Measurements from ENCODE around the gene TANGO2. TPM values are rescaled to one million over a fixed set of nuclear protein-coding genes. Genes with fewer than 3 reads are reported as not detected.

The TANGO2 gene
- total and polyA plus RNA-seq, 10 of the 15 experiments (the other 5 are each of a cell fraction or from before 2014, with no cell fraction given), result 4.0 to 24.8 (median 20.9) TPM

DNA sequence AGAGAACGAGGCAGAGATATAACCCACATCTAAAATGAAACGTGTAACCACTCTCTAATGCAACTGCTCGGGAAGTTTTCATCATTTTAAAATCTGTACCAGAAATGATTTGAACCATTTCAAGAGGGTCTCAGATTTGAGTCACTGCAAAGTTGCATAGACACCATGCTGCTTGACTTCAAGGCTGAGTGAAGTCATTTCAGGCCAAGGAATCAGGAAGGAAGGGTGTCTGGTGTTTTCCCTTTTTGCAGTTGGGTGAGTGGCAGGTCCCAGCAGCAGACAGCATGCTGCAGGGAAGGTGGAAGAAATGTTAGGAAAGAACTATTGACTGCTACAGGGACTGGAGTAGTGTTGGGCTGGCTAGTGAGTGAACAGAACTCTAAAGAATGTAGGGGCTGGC is 16.5 kb downstream of the TANGO2 start:
- Histone ChIP-seq H3K4me3 (no peak overlapping the region), H3K9ac (ENCODE audit: control insufficient read depth, insufficient read depth, low read length) (no peak overlapping the region), H4K20me1 (ENCODE audit: control insufficient read depth, insufficient read depth) (no peaks in the 10 kb centered on the region), H3K4me1 (ENCODE audit: control insufficient read depth, insufficient read depth, low read length) (peaks cover 45% of the 10 kb centered on the region), H3K27ac (ENCODE audit: control insufficient read depth, insufficient read depth) (peak overlapping the region; percentile 34; the same call in 1 of the 2 replicates), H3K36me3 (ENCODE audit: control insufficient read depth in 2 of 2, insufficient read depth in 2 of 2, low read length in 1 of 2) (peaks cover 0 to 3% of the 10 kb centered on the region in 2 experiments; a peak in 2 of 4 replicates), H3K9me3 (replicated peaks; ENCODE audit: control insufficient read depth, insufficient read depth, low read length) (peaks cover 6% of the 10 kb centered on the region; the same call in 2 of the 3 replicates), H3K79me2 (ENCODE audit: control insufficient read depth, insufficient read depth, low read length) (no peaks in the 10 kb centered on the region), H3K27me3 (replicated peaks in 1 of 2; ENCODE audit: control insufficient read depth in 2 of 2, insufficient read depth in 2 of 2, low read length in 1 of 2) (no peaks in the 10 kb centered on the region), H2AFZ (ENCODE audit: control insufficient read depth, low read depth, low read length) (no peak overlapping the region), H3K4me2 (ENCODE audit: control insufficient read depth, insufficient read depth) (peak overlapping the region; percentile 44)
- DNase-seq (ENCODE audit: low read depth, low spot score), result no peak
- ChIA-PET RAD21 (ENCODE audit: unreplicated experiment) (no interaction called here), POLR2A (no interaction called here), SMC1A (ENCODE audit: uncharacterized antibody, unreplicated experiment) (no interaction called here), CTCF (no interaction called here)
- peak; percentile 65 for ATAC-seq
- FAIRE-seq, result peak; percentile 74
- BruUV-seq (replicated peaks), result no TSS peak
- 0% methylated on average over 3 of the region's 3 CpGs for WGBS (ENCODE audit: insufficient coverage, insufficient replicate concordance, low lambda C conversion rate, missing lambda C conversion rate)
- in situ Hi-C loops (cut with MboI), result no loop called here
- intact Hi-C loops (cut with micrococcal nuclease; ENCODE audit: unreplicated experiment), result no loop called here
- TF ChIP-seq SREBF2 (IDR thresholded peaks at IDR 0.05; ENCODE audit: low read length) (no peak), TCF7 (IDR thresholded peaks at IDR 0.05; ENCODE audit: borderline replicate concordance) (peak; percentile 97), JUNB (IDR thresholded peaks at IDR 0.05) (peak; percentile 96), EED (IDR thresholded peaks at IDR 0.05; ENCODE audit: low read depth) (peak; percentile 81), IRF4 (IDR thresholded peaks at IDR 0.05; ENCODE audit: low read depth, low read length) (peak; percentile 83), NFIC (IDR thresholded peaks at IDR 0.05; ENCODE audit: low read depth, low read length) (peak; percentile 80; the same call in 1 of the 2 replicates), SRF (IDR thresholded peaks at IDR 0.05; ENCODE audit: low read depth in 2 of 2, low read length in 2 of 2) (0 out of 4 replicates have a peak, but pooled peaks of 1 of the 2 experiments have one; percentile 43), PAX5 (IDR thresholded peaks at IDR 0.05; ENCODE audit: borderline replicate concordance, low read depth, low read length) (peak; percentile 69; the same call in 1 of the 2 replicates), SPI1 (IDR thresholded peaks at IDR 0.05; ENCODE audit: borderline replicate concordance, insufficient read depth, low read depth, low read length) (peak; percentile 21; the same call in 1 of the 2 replicates), FOXM1 (IDR thresholded peaks at IDR 0.05; ENCODE audit: low read depth, low read length) (peak; percentile 59; the same call in 1 of the 2 replicates), ATF7 (IDR thresholded peaks at IDR 0.05; ENCODE audit: low read depth) (no peak), CREM (IDR thresholded peaks at IDR 0.05; ENCODE audit: low read depth) (peak; percentile 69; the same call in 1 of the 2 replicates), MTA2 (IDR thresholded peaks at IDR 0.05; ENCODE audit: low read depth) (no peak)
- TF ChIP-seq, protein P1, sequence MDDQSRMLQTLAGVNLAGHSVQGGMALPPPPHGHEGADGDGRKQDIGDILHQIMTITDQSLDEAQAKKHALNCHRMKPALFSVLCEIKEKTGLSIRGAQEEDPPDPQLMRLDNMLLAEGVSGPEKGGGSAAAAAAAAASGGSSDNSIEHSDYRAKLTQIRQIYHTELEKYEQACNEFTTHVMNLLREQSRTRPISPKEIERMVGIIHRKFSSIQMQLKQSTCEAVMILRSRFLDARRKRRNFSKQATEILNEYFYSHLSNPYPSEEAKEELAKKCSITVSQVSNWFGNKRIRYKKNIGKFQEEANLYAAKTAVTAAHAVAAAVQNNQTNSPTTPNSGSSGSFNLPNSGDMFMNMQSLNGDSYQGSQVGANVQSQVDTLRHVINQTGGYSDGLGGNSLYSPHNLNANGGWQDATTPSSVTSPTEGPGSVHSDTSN (IDR thresholded peaks at IDR 0.05; ENCODE audit: insufficient replicate concordance, low read depth, low read length), result peak; percentile 67
- TF ChIP-seq, protein P2, sequence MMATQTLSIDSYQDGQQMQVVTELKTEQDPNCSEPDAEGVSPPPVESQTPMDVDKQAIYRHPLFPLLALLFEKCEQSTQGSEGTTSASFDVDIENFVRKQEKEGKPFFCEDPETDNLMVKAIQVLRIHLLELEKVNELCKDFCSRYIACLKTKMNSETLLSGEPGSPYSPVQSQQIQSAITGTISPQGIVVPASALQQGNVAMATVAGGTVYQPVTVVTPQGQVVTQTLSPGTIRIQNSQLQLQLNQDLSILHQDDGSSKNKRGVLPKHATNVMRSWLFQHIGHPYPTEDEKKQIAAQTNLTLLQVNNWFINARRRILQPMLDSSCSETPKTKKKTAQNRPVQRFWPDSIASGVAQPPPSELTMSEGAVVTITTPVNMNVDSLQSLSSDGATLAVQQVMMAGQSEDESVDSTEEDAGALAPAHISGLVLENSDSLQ (IDR thresholded peaks at IDR 0.05), result peak; percentile 86
- TF ChIP-seq, protein P3, sequence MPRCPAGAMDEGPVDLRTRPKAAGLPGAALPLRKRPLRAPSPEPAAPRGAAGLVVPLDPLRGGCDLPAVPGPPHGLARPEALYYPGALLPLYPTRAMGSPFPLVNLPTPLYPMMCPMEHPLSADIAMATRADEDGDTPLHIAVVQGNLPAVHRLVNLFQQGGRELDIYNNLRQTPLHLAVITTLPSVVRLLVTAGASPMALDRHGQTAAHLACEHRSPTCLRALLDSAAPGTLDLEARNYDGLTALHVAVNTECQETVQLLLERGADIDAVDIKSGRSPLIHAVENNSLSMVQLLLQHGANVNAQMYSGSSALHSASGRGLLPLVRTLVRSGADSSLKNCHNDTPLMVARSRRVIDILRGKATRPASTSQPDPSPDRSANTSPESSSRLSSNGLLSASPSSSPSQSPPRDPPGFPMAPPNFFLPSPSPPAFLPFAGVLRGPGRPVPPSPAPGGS (IDR thresholded peaks at IDR 0.05; ENCODE audit: borderline replicate concordance, insufficient read depth, low read depth, low read length, poor library complexity, severe bottlenecking), result peak; percentile 97
- TF ChIP-seq, protein P4, sequence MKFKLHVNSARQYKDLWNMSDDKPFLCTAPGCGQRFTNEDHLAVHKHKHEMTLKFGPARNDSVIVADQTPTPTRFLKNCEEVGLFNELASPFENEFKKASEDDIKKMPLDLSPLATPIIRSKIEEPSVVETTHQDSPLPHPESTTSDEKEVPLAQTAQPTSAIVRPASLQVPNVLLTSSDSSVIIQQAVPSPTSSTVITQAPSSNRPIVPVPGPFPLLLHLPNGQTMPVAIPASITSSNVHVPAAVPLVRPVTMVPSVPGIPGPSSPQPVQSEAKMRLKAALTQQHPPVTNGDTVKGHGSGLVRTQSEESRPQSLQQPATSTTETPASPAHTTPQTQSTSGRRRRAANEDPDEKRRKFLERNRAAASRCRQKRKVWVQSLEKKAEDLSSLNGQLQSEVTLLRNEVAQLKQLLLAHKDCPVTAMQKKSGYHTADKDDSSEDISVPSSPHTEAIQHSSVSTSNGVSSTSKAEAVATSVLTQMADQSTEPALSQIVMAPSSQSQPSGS (IDR thresholded peaks at IDR 0.05; ENCODE audit: low read length), result peak; percentile 57; the same call in 1 of the 2 replicates
- TF ChIP-seq, protein P5, sequence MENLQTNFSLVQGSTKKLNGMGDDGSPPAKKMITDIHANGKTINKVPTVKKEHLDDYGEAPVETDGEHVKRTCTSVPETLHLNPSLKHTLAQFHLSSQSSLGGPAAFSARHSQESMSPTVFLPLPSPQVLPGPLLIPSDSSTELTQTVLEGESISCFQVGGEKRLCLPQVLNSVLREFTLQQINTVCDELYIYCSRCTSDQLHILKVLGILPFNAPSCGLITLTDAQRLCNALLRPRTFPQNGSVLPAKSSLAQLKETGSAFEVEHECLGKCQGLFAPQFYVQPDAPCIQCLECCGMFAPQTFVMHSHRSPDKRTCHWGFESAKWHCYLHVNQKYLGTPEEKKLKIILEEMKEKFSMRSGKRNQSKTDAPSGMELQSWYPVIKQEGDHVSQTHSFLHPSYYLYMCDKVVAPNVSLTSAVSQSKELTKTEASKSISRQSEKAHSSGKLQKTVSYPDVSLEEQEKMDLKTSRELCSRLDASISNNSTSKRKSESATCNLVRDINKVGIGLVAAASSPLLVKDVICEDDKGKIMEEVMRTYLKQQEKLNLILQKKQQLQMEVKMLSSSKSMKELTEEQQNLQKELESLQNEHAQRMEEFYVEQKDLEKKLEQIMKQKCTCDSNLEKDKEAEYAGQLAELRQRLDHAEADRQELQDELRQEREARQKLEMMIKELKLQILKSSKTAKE (IDR thresholded peaks at IDR 0.05; ENCODE audit: low read depth, poor library complexity, severe bottlenecking), result peak; percentile 70
